Stimulated activated naive CD4-positive, alpha-beta T cell treated with Interleukin-2 at 50 U/mL for 16 hours (primary cell): Measurements from ENCODE around the gene RASA3.
"Not testable (repeated sequence)": the region's sequence is repeated elsewhere in the genome, so short reads cannot be mapped to it uniquely, and the experiment has no call there.

ENCODE experiments used
- DNase-seq: peaks from one replicate; lab custom pipeline; 2025; lab: John Stamatoyannopoulos, UW

Gene RASA3

DNA sequence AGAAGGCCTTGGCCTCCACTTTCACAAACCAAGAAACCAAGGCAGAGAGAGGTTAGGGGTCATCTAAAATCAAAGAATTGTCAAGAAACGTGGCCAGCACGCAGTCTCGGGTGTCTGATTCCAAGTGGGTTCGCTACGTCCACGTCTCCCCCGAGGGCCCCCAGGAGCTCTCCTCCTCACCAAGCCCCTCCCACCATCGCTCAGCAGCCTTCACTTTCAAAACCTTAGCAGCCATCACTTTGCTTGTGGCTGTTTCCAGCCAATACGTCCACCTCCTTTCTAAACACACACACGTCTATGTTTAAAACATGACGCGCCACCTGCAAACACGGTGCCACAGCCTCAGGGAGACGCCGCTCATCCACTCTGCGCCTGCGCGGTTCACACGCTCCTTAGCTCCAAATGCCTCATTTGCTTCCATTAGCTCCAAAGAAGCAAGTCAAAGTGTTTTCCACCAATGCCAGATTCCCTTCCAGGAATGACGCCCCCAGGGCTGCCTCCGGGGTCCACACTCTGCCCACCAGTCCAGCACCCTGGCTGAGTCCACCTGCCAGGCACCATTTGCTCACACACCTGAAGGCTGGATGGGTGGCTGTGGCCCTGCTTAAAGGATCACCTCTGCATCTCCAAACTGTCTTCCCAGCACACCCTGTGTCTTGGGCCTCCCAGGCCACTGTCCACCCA, 5.5 kb downstream of the RASA3 start:
- DNase-seq = peak; percentile 13

- DNase-seq = not testable (repeated sequence)
These were observed 6.3 kb downstream of the RASA3 start for GRCh38 chr13:114126086-114126485.

GRCh38 chr13:114125589-114125988, 6.8 kb downstream of the RASA3 start:
- DNase-seq = no peak

GRCh38 chr13:114124921-114125320, 7.5 kb downstream of the RASA3 start:
- DNase-seq = peak; percentile 81

- no peak for DNase-seq
These were observed 8.0 kb downstream of the RASA3 start for GRCh38 chr13:114124431-114124830.

GRCh38 chr13:114123876-114124275, 8.5 kb downstream of the RASA3 start:
- no peak for DNase-seq

- no peak for DNase-seq
These were observed 9.0 kb downstream of the RASA3 start for GRCh38 chr13:114123448-114123847.

GRCh38 chr13:114122591-114123211, 9.7 kb downstream of the RASA3 start:
- DNase-seq = no peak

- DNase-seq = no peak
These were observed 10.3 kb downstream of the RASA3 start for GRCh38 chr13:114122127-114122511.

GRCh38 chr13:114121496-114122126, 10.8 kb downstream of the RASA3 start:
- no peak for DNase-seq

DNA sequence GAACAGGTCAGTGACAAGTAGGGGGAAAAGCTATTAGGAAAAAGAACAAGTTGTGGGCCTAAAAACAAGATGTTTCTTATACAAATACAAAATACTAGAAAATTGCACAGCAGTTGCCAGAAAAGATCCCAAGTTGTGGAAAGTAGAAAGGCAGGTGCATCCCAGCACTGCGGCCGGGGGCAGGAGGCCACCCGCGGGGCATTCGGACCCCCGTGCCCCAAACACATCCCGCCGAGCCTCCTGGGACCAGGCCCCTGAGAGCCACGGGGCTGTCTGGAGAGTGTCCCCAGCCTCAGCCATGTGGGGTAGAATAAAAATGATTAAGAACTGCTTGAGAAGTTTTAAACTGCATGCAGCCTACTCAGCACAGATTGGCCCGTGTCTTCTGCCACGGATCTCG, 11.4 kb downstream of the RASA3 start:
- no peak for DNase-seq

GRCh38 chr13:114120591-114121011, 11.8 kb downstream of the RASA3 start:
- DNase-seq = no peak

DNA sequence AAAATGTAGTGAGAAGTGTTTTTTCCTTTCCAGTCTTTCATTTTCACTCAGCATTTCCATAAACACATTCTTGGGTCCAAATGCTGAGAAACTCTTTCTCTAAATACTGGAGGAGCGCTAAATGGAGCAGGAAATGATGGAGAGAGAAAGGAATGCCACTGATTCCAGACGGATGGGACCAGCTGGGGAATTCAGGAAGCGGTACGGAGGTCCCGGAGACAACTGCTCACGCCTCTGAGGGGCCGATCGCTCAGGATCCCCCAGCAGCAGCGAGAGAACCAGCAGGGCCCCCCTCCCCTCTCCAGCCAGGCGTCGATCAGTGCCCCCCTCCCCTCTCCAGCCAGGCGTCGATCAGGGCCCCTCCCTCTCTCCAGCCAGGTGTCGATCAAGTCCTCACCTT, 13.2 kb downstream of the RASA3 start:
- no peak for DNase-seq

DNA sequence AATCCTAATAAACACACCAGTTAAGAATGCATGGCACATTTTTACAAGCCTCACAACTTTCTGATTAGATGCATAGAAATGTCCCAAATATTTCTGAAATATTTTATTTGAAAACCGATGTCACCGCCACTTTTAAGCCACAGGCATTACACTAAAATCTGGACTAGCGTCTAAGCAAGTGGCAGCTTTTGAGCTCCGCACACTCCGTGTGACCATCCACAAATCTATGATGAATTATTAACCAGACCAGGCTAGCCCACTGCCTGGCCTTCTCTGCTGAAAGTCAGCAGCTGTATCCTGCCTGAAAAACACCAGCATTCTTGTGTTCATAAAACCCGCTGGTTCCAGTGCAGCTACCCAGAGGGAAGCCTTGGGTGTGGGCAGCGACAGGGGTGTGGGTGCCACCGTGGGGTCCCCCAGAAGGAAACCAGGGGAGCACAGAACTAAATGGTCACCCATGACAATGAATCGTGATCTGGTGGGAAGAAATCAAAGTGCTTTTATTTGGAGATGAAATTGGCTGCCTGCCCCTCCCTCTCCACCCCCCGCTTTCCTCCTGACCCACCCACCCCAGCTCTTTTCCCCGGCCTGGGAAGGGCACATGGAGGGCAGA, 13.8 kb downstream of the RASA3 start:
- no peak for DNase-seq

- peak; percentile 20 for DNase-seq
These were observed 14.3 kb downstream of the RASA3 start for GRCh38 chr13:114118086-114118485.

GRCh38 chr13:114117341-114117874, 15.0 kb downstream of the RASA3 start:
- not testable (repeated sequence) for DNase-seq

GRCh38 chr13:114116734-114117133, 15.7 kb downstream of the RASA3 start:
- DNase-seq = no peak

DNA sequence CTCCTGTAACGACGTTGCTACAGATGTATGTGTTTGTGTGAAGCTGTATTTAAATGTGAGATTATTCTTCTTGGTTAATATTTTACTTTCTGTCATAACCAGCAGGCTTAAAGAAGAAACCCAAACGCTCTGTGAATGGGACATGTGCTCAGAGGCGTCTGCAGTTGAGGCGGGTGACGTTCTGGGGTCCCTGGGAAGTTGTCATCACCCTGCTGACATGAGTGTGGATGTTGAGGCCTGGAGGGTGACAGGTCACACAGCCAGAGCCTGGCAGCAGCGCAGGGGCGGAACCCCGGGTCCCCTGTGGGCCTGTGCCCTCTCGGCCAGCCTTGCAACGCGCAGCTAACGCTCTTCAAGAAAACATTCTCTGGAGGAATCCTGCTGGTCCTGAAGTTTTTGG, 16.6 kb downstream of the RASA3 start:
- no peak for DNase-seq

DNA sequence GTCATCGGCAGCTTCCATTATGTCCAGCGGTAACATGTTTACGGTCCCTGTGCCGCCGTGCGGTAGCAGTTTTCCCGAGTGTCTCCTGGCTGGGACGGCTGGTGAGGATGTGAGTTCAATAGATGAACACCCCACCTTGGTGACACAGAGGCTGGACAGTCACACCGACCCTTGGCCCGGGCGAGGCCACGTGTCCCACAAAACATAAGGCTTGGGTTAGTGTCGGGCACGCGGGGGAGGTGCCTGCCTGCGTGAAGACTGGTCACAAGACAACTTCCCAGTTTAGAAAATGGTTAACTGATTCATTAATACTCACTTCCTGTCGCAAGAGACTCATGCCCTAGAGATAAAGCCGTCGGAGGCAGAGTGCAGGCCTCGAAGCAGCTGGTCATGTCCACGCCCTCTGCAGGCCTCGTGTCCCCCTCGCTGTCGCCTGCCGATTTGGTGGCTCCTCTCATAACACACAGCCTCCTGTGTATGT, 17.2 kb downstream of the RASA3 start:
- peak; percentile 29 for DNase-seq

DNA sequence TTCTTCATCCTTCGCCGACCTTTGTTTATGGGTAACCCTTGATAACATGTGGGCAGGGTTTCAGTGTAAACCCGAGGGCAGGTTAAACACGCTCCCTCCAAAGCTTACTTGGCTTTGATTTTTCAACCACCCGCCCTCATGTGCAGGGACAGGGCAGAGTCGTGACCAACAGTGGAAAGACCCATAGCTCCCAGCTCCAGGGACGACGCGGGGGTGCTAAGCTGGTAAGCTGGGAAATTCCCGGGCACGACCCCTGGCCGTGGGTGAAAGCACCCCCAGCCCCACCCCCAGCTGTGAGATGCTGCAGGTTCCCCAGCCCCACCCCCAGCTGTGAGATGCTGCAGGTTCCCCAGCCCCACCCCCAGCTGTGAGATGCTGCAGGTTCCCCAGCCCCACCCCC, 17.8 kb downstream of the RASA3 start:
- not testable (repeated sequence) for DNase-seq

DNA sequence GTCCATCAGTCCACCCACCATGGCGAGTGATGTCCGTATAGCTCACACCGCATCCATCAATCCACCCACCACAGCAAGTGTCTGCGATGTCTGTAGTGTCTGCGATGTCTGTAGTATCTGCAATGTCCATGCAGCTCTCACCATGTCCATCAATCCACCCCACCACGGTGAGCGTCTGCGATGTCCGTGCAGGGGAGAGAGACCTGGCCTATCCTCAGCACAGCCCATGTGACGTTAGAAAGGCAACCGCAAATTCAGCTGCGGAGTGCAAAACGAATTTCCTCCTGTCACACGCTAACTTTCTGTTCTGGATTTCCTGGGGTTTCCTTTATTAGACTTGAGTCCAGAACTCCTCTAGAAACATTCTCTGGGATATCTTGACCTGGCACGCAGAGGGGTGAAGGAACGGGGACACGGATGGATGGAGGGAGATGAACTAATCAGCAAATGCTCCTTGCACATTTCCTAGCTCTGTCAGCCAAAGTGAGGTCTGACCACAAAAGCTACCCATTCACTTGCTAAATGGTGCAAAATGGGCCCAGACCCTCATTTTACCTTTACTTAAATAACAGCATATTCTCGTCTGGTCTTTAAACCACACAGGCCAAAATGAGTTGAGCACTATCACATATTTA, 18.3 kb downstream of the RASA3 start:
- DNase-seq = no peak

DNA sequence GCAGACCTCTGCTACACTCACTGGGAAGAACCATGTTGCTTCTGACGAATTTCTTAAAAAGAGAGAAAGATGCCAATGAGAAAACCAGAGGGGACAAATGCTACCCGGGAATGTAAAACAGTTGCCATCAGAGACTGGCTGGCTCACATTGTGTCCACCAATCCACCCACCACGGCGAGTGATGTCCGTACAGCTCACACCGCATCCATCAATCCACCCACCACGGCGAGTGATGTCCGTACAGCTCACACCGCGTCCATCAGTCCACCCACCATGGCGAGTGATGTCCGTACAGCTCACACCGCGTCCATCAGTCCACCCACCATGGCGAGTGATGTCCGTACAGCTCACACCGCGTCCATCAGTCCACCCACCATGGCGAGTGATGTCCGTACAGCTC, 19.0 kb downstream of the RASA3 start:
- not testable (repeated sequence) for DNase-seq
